Hepatocyte (in vitro differentiated cells): ENCODE results near the gene FBXO21. TPM values are rescaled to one million over a fixed set of nuclear protein-coding genes. Genes with fewer than 3 reads are reported as not detected.

Source experiments
- DNase-seq: peaks from one replicate; pipeline ENCODE4 v3.0.0-alpha.2; 2016; ENCODE audit warnings: low spot score
- H2AFZ ChIP-seq: fragments of 200-600 bp; sonication (generic); 2 replicates; pipeline ENCODE4 v1.6.0; 2016; ENCODE audit warnings: antibody characterized with exemption, mild to moderate bottlenecking
- H3K27ac ChIP-seq: fragments of 200-600 bp; sonication (generic); 2 replicates; pipeline ENCODE4 v1.5.1; 2016; ENCODE audit warnings: mild to moderate bottlenecking
- H3K27me3 ChIP-seq: fragments of 200-600 bp; sonication (generic); 2 replicates; pipeline ENCODE4 v1.6.1; 2016
- H3K36me3 ChIP-seq: fragments of 200-600 bp; sonication (generic); replicated peaks from 2 replicates; pipeline ENCODE4 v1.5.1; 2016; ENCODE audit warnings: low read depth; ENCODE audit not compliant: insufficient read depth
- H3K4me1 ChIP-seq: fragments of 200-600 bp; sonication (generic); 2 replicates; pipeline ENCODE4 v1.5.1; 2016; ENCODE audit warnings: mild to moderate bottlenecking, moderate library complexity; ENCODE audit not compliant: insufficient read depth
- H3K4me2 ChIP-seq: fragments of 200-600 bp; sonication (generic); 2 replicates; pipeline ENCODE4 v1.6.0; 2016
- H3K4me3 ChIP-seq: fragments of 200-600 bp; sonication (generic); 2 replicates; pipeline ENCODE4 v1.5.1; 2016; ENCODE audit warnings: mild to moderate bottlenecking
- H3K79me2 ChIP-seq: fragments of 200-600 bp; sonication (generic); 2 replicates; pipeline ENCODE4 v1.6.0; 2017; ENCODE audit warnings: mild to moderate bottlenecking
- H3K9me2 ChIP-seq: fragments of 200-600 bp; sonication (generic); replicated peaks from 2 replicates; pipeline ENCODE4 v1.6.0; 2017; ENCODE audit warnings: mild to moderate bottlenecking; ENCODE audit not compliant: insufficient read depth
- H3K9me3 ChIP-seq: fragments of 200-600 bp; sonication (generic); 2 replicates; pipeline ENCODE4 v1.5.1; 2016; ENCODE audit warnings: low read depth, mild to moderate bottlenecking
- H4K20me1 ChIP-seq: fragments of 200-600 bp; sonication (generic); 2 replicates; pipeline ENCODE4 v1.6.0; 2016; ENCODE audit warnings: mild to moderate bottlenecking; ENCODE audit not compliant: insufficient read depth, poor library complexity, severe bottlenecking
- EZH2 ChIP-seq: fragments of 200-600 bp; sonication (generic); IDR thresholded peaks from 2 replicates; pipeline ENCODE4 v1.6.1; 2016; ENCODE audit warnings: antibody characterized with exemption, mild to moderate bottlenecking, borderline replicate concordance
- EZH2phosphoT487 ChIP-seq: fragments of 200-600 bp; sonication (generic); IDR thresholded peaks from one replicate; pipeline ENCODE4 v1.6.1; 2018; ENCODE audit warnings: antibody characterized with exemption, mild to moderate bottlenecking, low read depth, moderate library complexity; ENCODE audit not compliant: unreplicated experiment, severe bottlenecking
- WGBS: methylation state at CpG from one replicate; pipeline ENCODE4 v1.1.6; 2016; ENCODE audit warnings: low lambda C conversion rate; ENCODE audit errors: missing lambda C conversion rate; 5-methylcytosine and 5-hydroxymethylcytosine counted together
- polyA plus RNA-seq: library from polyadenylated mRNA; unstranded; fragments of >200 nt; fragmentation: Nextera tagmentation; extraction: Ambion mirVana; gene quantifications from 2 replicates; pipeline ENCODE4 v1.2.1, GENCODE V29; 2016
- total RNA-seq: library from RNA; depleted of rRNA; stranded (reverse); fragments of >200 nt; gene quantifications from 2 replicates; pipeline ENCODE4 v1.2.3, GENCODE V29; 2014
- TF ChIP-seq, protein P1 (sequence below): fragments of 200-600 bp; sonication (generic); IDR thresholded peaks from 2 replicates; pipeline ENCODE4 v1.5.1; 2016; ENCODE audit warnings: antibody characterized with exemption, mild to moderate bottlenecking; ENCODE audit not compliant: poor library complexity

FBXO21 gene
- total and polyA plus RNA-seq, 2 experiments from 2014 or later: 41.9 to 68.0 TPM

DNA sequence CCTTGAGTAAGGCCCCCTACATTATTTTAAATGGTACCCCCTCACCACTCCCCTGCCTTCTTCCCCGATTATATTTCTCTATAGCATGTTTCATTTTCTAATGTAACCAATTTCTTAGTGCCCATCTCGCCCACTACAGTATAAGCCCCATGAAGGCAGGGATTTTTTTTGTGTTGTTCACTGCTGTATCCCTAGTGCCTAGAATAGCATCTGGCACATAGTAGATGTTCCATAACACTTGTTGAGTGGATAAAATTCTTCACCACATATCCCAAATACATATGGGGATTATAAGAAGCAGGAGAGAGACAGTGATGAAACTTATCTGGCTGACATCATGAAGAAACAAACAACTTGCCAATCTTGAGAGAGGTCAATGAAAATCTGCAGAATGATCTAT, 11.5 kb downstream of the FBXO21 start:
- no peak overlapping the region for H3K4me3 ChIP-seq
- H3K9me3 ChIP-seq: no peaks in the 10 kb centered on the region
- no peaks in the 10 kb centered on the region for H3K9me2 ChIP-seq
- no peak overlapping the region for H3K27ac ChIP-seq
- H3K36me3 ChIP-seq: no peaks in the 10 kb centered on the region
- DNase-seq: no peak
- no peaks in the 10 kb centered on the region for H3K4me1 ChIP-seq
- H3K4me2 ChIP-seq: no peak overlapping the region
- peaks cover 9% of the 10 kb centered on the region for H3K79me2 ChIP-seq
- TF ChIP-seq EZH2phosphoT487 (no peak), EZH2 (no peak)
- TF ChIP-seq, protein P1, sequence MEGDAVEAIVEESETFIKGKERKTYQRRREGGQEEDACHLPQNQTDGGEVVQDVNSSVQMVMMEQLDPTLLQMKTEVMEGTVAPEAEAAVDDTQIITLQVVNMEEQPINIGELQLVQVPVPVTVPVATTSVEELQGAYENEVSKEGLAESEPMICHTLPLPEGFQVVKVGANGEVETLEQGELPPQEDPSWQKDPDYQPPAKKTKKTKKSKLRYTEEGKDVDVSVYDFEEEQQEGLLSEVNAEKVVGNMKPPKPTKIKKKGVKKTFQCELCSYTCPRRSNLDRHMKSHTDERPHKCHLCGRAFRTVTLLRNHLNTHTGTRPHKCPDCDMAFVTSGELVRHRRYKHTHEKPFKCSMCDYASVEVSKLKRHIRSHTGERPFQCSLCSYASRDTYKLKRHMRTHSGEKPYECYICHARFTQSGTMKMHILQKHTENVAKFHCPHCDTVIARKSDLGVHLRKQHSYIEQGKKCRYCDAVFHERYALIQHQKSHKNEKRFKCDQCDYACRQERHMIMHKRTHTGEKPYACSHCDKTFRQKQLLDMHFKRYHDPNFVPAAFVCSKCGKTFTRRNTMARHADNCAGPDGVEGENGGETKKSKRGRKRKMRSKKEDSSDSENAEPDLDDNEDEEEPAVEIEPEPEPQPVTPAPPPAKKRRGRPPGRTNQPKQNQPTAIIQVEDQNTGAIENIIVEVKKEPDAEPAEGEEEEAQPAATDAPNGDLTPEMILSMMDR: no peak
- no peaks in the 10 kb centered on the region for H4K20me1 ChIP-seq
- no peaks in the 10 kb centered on the region for H3K27me3 ChIP-seq
- 94% methylated on average over 2 of the region's 2 CpGs for WGBS
- H2AFZ ChIP-seq: no peak overlapping the region

DNA sequence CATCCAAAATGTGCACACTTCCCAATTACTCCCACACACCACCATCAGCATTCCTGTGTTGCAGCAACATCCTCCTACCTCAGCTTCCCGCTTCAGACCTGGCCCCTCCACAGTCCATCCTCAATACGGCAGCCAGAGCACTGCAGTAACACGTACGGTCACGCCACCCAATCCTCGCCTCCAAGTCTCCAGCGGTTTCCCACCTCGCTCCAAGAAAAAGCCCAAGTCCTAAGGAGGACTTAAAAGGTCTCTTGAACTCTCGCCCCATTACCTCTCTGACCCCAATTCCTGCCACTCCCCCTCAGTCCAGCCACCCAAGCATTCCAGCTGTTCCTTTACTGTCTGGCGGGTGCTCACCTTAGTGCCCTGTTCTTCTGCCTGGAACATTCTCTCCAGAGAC, 12.0 kb downstream of the FBXO21 start:
- Histone ChIP-seq H4K20me1 (no peaks in the 10 kb centered on the region), H3K9me2 (no peaks in the 10 kb centered on the region), H3K36me3 (no peaks in the 10 kb centered on the region), H2AFZ (no peak overlapping the region), H3K4me1 (no peaks in the 10 kb centered on the region), H3K4me3 (no peak overlapping the region), H3K9me3 (no peaks in the 10 kb centered on the region), H3K27me3 (no peaks in the 10 kb centered on the region), H3K27ac (no peak overlapping the region), H3K79me2 (peaks cover 9% of the 10 kb centered on the region), H3K4me2 (no peak overlapping the region)
- 95% methylated on average over 10 of the region's 10 CpGs for WGBS
- DNase-seq: no peak
- TF ChIP-seq EZH2 (no peak), EZH2phosphoT487 (no peak)
- TF ChIP-seq, protein P1: no peak

DNA sequence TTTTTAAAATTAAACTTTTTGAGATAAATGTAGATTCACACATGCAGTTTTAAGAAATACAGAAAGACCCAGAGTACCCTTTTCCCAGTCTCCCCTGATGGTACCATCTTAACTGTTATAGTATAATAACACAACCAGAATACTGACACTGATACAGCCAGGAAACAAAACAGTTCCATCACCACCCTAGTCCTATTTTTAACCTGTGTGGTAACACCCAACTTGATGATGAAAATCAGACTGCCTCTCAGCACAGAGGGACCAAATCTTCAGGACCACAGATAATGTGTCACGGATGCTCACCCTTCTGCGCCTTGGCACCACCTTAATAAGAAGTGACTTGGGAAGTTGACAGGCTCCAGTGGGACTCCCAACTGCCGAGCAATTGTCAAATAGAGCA, 18.1 kb downstream of the FBXO21 start:
- TF ChIP-seq EZH2phosphoT487 (no peak), EZH2 (no peak)
- TF ChIP-seq, protein P1: no peak

DNA sequence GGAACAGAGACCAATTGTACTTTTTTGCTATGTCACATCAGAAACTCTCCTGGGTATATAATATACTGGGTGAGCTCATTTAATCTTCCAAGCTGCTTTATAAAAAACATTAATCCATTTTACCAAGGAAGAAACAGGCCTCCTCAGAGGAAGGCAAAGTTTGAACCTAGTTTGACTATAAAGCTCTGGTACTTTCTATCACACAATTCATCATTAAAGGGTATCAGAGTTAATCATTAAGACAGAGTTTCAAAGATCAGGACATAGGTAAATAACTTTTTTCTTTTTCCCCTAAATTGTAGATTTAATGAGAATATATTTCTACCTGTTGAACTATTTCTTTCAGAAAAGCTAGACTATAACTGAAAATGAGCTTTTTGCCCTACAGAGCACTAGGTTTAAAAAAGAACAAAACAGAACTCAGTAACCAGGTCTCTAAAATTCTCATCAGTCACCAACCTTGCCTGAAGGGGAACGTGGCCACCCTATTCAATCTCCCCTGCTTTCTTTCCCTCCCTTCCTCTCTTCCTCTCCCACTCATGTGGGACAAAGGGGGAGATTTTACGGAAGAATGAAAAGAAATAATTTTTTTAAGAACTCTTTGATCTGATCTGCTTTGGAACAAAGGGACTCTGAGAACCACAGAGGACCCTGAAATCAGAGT, 18.6 kb downstream of the FBXO21 start:
- no peak for DNase-seq
- TF ChIP-seq EZH2: no peak
- TF ChIP-seq, protein P1: no peak
- TF ChIP-seq EZH2phosphoT487: no peak
- Histone ChIP-seq H4K20me1 (no peaks in the 10 kb centered on the region), H3K9me2 (no peaks in the 10 kb centered on the region), H3K79me2 (no peaks in the 10 kb centered on the region), H3K36me3 (no peaks in the 10 kb centered on the region), H3K4me1 (no peaks in the 10 kb centered on the region), H3K4me3 (no peak overlapping the region), H3K9me3 (no peaks in the 10 kb centered on the region), H3K4me2 (no peak overlapping the region), H3K27ac (no peak overlapping the region), H2AFZ (no peak overlapping the region), H3K27me3 (no peaks in the 10 kb centered on the region)
- 83% methylated on average over 2 of the region's 2 CpGs for WGBS

More for the DNA sequence above, 18.1 kb downstream of the FBXO21 start:
- H3K27ac ChIP-seq: no peak overlapping the region
- no peak overlapping the region for H3K4me2 ChIP-seq
- no peaks in the 10 kb centered on the region for H3K79me2 ChIP-seq
- no peaks in the 10 kb centered on the region for H3K9me2 ChIP-seq
- DNase-seq: no peak
- no peaks in the 10 kb centered on the region for H3K27me3 ChIP-seq
- H4K20me1 ChIP-seq: no peaks in the 10 kb centered on the region
- H3K4me1 ChIP-seq: no peaks in the 10 kb centered on the region
- no peaks in the 10 kb centered on the region for H3K36me3 ChIP-seq
- H2AFZ ChIP-seq: no peak overlapping the region
- WGBS: 97% methylated on average over 3 of the region's 3 CpGs
- no peak overlapping the region for H3K4me3 ChIP-seq
- no peaks in the 10 kb centered on the region for H3K9me3 ChIP-seq
